ENCODE data around the gene DCDC2.

DNA sequence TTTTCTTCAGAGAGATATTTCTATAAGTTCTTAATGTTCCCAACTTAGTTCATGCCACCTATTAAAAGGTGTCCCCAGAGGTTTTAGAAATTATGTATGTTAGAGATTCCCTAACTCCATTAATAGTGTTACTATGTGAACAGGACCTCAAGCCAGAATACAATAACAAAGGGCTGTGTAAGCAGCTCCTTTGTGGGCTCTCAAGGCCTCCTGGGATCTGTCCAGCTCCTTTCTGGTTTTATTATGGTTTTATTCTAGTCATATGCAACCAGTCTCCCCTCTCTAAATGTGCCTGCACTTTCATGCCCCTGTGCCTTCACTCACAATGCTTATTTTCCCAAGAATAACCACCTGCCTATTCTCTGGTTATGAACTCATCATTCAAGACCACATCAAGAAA, 209.2 kb downstream of the DCDC2 start:
- TF ChIP-seq POLR2A (IDR thresholded peaks at IDR 0.05; ENCODE audit: low read length) (no peak), GATA1 (IDR thresholded peaks at IDR 0.05; ENCODE audit: low read depth, low read length) (no peak)
